CD8-positive, alpha-beta memory T cell (primary cell): ENCODE results near the gene FSD1L. TPM values are rescaled to one million over a fixed set of nuclear protein-coding genes. Genes with fewer than 3 reads are reported as not detected.

Experiments
- CTCF ChIA-PET: fragments of 350-600 bp; sonication (Branson Sonifier 250); formaldehyde crosslinking; loops from one replicate; lab custom pipeline; 2021; ENCODE audit warnings: antibody characterized with exemption; lab: Charles Lee
- POLR2A ChIA-PET: fragments of 350-600 bp; sonication (Branson Sonifier 250); formaldehyde crosslinking; loops from one replicate; lab custom pipeline; 2021; ENCODE audit warnings: antibody characterized with exemption; lab: Charles Lee
- DNase-seq, 5 donors: peaks; one replicate each; pipeline versions ENCODE4 v3.0.0 to v3.0.0-alpha.2; 2020 to 2022; ENCODE audit warnings: mixed read lengths in 1 of 5
- H3K27ac ChIP-seq: one replicate; pipeline ENCODE4 v1.7.0; 2013; ENCODE audit warnings: low read depth, mild to moderate bottlenecking, low read length, moderate library complexity
- H3K27me3 ChIP-seq: 2 replicates; pipeline ENCODE4 v1.7.0; 2013; ENCODE audit warnings: low read length, mild to moderate bottlenecking; ENCODE audit not compliant: insufficient read depth, poor library complexity, severe bottlenecking
- H3K36me3 ChIP-seq: 2 replicates; pipeline ENCODE4 v1.7.0; 2013; ENCODE audit warnings: mild to moderate bottlenecking, low read length, moderate library complexity; ENCODE audit not compliant: insufficient read depth
- H3K4me1 ChIP-seq: 2 replicates; pipeline ENCODE4 v1.7.0; 2013; ENCODE audit warnings: mild to moderate bottlenecking, low read length, moderate library complexity; ENCODE audit not compliant: insufficient read depth
- H3K4me3 ChIP-seq: 2 replicates; pipeline ENCODE4 v1.7.0; 2013; ENCODE audit warnings: mild to moderate bottlenecking, low read length
- H3K9me3 ChIP-seq: 2 replicates; pipeline ENCODE4 v1.7.0; 2013; ENCODE audit warnings: mild to moderate bottlenecking, low read length
- H3K27ac Mint-ChIP-seq, 8 donors: one replicate each; pipeline ENCODE4 v1.8.0; 2020 to 2021; ENCODE audit warnings: mixed read lengths in 8 of 8, mild to moderate bottlenecking in 6 of 8, inconsistent platforms in 3 of 8, moderate library complexity in 3 of 8
- H3K27me3 Mint-ChIP-seq, 2 donors: one replicate each; pipeline ENCODE4 v1.8.0; 2020 to 2021; ENCODE audit warnings: mixed read lengths in 2 of 2, mild to moderate bottlenecking in 1 of 2, moderate library complexity in 1 of 2
- H3K36me3 Mint-ChIP-seq, 3 donors: one replicate each; pipeline ENCODE4 v1.8.0; 2020 to 2021; ENCODE audit warnings: mixed read lengths in 3 of 3, inconsistent platforms in 1 of 3, mild to moderate bottlenecking in 1 of 3
- H3K4me1 Mint-ChIP-seq, 3 donors: one replicate each; pipeline ENCODE4 v1.8.0; 2020 to 2021; ENCODE audit warnings: mixed read lengths in 3 of 3, inconsistent platforms in 1 of 3, mild to moderate bottlenecking in 1 of 3
- H3K4me3 Mint-ChIP-seq, 7 donors: one replicate each; pipeline ENCODE4 v1.8.0; 2020 to 2021; ENCODE audit warnings: mixed read lengths in 7 of 7, mild to moderate bottlenecking in 6 of 7, moderate library complexity in 4 of 7, inconsistent platforms in 2 of 7
- H3K9me3 Mint-ChIP-seq, 5 donors: one replicate each; pipeline ENCODE4 v1.8.0; 2020 to 2022; ENCODE audit warnings: mixed read lengths in 5 of 5, mild to moderate bottlenecking in 3 of 5, moderate library complexity in 2 of 5, inconsistent platforms in 1 of 5
- polyA plus RNA-seq: library from polyadenylated mRNA; unstranded; fragments of 300-500 nt; fragmentation: Illumina TruSeq; gene quantifications from one replicate; pipeline ENCODE4 v1.2.3, GENCODE V29; 2021
- total RNA-seq, 2 experiments: library from RNA; stranded (reverse); gene quantifications; one replicate each; pipeline ENCODE4 v1.2.3, GENCODE V29; 2021

FSD1L gene
- total and polyA plus RNA-seq, 3 experiments from 2014 or later = 0.53 to 4.3 (median 3.8) TPM

DNA sequence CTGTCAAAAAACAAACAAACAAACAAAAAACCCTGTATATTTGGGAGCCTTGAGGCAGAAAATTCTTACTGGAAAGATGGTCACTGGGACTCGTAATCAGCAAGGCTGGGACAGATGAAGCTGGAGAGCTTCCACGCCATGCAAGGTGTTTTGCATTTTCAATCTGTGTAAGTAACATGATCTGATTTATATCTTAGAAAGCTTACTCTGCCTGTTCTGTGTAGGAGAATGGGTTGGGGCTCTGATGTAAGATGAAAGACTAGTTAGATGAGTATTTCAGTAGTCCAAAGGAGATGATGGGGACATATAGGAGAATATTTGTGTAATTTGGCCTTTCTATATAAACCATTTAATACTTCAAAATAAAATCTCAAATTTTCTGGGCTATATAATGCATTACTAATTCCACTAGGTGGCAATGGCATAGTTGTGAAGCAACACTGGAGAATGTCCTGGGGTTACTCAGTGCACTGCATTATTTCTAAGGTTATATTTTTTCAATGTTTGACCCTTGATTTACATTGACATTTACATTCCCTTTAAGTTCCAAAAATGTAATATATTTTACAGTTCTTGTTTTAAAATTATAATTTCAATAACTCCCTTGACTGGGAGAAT, 21.9 kb upstream of the FSD1L start:
- peaks cover 7 to 11% of the 10 kb centered on the region in 2 donors for H3K27me3 Mint-ChIP-seq
- H3K4me3 ChIP-seq = no peak overlapping the region
- no peak for DNase-seq
- no peaks in the 10 kb centered on the region for H3K36me3 Mint-ChIP-seq
- no peak overlapping the region for H3K4me3 Mint-ChIP-seq
- no peak overlapping the region for H3K27ac Mint-ChIP-seq
- H3K9me3 Mint-ChIP-seq = no peaks in the 10 kb centered on the region
- H3K4me1 Mint-ChIP-seq = no peaks in the 10 kb centered on the region
- H3K4me1 ChIP-seq = no peaks in the 10 kb centered on the region
- ChIA-PET POLR2A (no interaction called here), CTCF (interaction anchor here (0.6 kb wide), 1 partner anchor 499 kb away, joined by 3 read pairs; no protein-coding TSS in a partner anchor)
- H3K27ac ChIP-seq = no peak overlapping the region
- no peaks in the 10 kb centered on the region for H3K36me3 ChIP-seq
- no peaks in the 10 kb centered on the region for H3K9me3 ChIP-seq
- no peaks in the 10 kb centered on the region for H3K27me3 ChIP-seq

DNA sequence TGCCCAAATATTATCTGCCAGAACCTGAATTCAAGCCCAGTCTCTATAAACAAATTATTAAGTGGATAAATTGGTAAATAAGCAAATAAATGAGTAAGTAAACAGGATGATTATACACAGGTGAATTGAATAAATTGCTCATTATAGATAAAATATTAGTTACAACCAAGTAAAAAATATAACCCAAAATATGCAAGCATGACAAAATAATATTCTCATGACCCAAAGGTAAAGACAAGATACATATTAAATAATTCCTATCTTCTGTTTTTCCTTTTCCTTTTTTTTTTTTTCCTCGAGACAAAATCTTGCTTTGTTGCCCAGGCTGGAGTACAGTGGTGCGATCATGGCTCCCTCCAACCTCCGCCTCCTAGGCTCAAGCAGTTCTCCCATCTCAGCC, 21.2 kb upstream of the FSD1L start:
- ChIA-PET CTCF (no interaction called here), POLR2A (no interaction called here)

DNA sequence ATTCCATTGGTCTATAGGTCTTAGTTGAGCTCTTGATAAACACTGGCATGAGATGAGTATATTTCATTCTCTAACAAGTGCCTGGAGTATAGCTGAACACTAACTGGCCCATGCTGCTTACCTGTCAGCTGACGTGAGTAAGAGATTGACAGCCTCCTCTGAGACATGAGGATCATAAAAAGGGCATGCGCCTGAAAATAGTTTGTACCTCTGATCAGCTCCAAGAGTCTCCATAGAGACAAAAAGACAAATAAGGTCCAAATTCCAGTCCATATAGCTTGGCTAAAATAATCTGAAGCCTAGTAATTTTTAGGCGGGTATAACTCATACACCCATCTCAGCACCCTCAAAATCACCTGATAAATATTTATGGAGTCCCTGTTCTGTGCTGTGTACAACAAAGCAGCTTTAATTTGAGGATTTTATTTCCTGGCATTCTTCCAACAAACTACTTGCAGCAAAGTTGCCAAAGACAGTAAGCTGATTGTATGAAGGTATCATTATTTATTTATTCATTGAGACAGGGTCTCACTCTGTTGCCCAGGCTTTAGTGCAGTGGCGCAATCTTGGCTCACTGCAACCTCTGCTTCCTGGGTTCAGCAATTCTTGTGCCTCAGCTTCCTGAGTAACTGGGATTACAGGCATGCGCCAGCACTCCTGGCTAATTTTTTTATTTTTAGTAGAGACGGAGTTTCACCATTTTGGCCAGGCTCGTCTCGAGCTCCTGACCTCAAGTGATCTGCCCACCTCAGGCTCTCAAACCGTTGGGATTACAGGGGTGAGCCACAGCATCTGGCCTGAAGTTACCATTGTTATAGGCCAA, 16.2 kb upstream of the FSD1L start:
- peaks cover 12 to 18% of the 10 kb centered on the region in 2 donors for H3K27me3 Mint-ChIP-seq
- POLR2A ChIA-PET = no interaction called here
- H3K36me3 Mint-ChIP-seq = peaks cover 0 to 4% (median 3%) of the 10 kb centered on the region in 3 donors
- CTCF ChIA-PET = interaction anchor here (1.1 kb wide), 1 partner anchor 16 kb away, joined by 4 read pairs; no protein-coding TSS in a partner anchor
- no peak overlapping the region for H3K27ac Mint-ChIP-seq
- H3K4me1 ChIP-seq = no peaks in the 10 kb centered on the region
- H3K4me3 Mint-ChIP-seq = no peak overlapping the region
- H3K9me3 ChIP-seq = no peaks in the 10 kb centered on the region
- H3K36me3 ChIP-seq = no peaks in the 10 kb centered on the region
- no peaks in the 10 kb centered on the region for H3K27me3 ChIP-seq
- no peak for DNase-seq
- no peaks in the 10 kb centered on the region for H3K4me1 Mint-ChIP-seq
- H3K27ac ChIP-seq = no peak overlapping the region
- H3K4me3 ChIP-seq = no peak overlapping the region
- no peaks in the 10 kb centered on the region for H3K9me3 Mint-ChIP-seq

More for the DNA sequence above, 21.2 kb upstream of the FSD1L start:
- no peak overlapping the region for H3K27ac ChIP-seq
- H3K4me1 ChIP-seq = no peaks in the 10 kb centered on the region
- Mint-ChIP-seq H3K36me3 (no peaks in the 10 kb centered on the region), H3K27me3 (peaks cover 7 to 11% of the 10 kb centered on the region in 2 donors), H3K27ac (no peak overlapping the region), H3K9me3 (no peaks in the 10 kb centered on the region), H3K4me3 (no peak overlapping the region), H3K4me1 (no peaks in the 10 kb centered on the region)
- H3K9me3 ChIP-seq = no peaks in the 10 kb centered on the region
- H3K4me3 ChIP-seq = no peak overlapping the region
- no peaks in the 10 kb centered on the region for H3K27me3 ChIP-seq
- no peaks in the 10 kb centered on the region for H3K36me3 ChIP-seq
- no peak for DNase-seq

DNA sequence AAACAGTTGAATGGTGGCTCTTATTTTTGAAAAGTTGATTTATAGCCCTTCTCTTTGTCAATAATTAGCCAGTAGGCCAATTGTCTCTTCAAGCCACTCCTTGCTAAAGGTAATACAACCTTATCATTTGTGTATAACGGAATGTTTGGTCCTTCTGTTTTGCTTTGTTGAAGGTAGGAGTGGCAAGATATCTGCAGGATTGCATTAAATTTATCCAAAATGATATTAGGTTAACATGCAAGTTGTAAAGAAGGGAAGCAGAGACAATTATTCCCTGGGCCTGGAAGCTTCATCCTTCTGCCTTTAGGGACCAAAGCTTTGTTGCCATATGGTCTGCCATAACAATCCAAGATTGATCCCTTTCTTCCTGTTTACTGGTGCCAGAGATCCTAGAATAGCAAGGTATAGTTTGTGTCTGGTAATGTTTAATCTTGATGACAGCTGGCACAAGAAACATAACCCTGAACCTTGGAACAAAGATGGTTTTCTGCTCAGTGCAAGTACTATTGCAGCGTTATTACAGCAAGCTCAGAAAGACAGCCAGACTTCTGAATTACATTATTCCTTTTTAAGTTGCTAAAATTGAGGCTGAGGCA, 15.5 kb upstream of the FSD1L start:
- no peak for DNase-seq
- H3K27me3 ChIP-seq = no peaks in the 10 kb centered on the region
- no peaks in the 10 kb centered on the region for H3K4me1 Mint-ChIP-seq
- ChIA-PET CTCF (interaction anchor here (1.1 kb wide), 1 partner anchor 17 kb away, joined by 4 read pairs; no protein-coding TSS in a partner anchor), POLR2A (no interaction called here)
- H3K27ac Mint-ChIP-seq = no peak overlapping the region
- no peak overlapping the region for H3K27ac ChIP-seq
- H3K9me3 ChIP-seq = no peaks in the 10 kb centered on the region
- no peaks in the 10 kb centered on the region for H3K4me1 ChIP-seq
- no peaks in the 10 kb centered on the region for H3K9me3 Mint-ChIP-seq
- no peak overlapping the region for H3K4me3 Mint-ChIP-seq
- H3K27me3 Mint-ChIP-seq = peaks cover 12 to 18% of the 10 kb centered on the region in 2 donors
- H3K4me3 ChIP-seq = no peak overlapping the region
- H3K36me3 Mint-ChIP-seq = peaks cover 0 to 4% (median 3%) of the 10 kb centered on the region in 3 donors
- no peaks in the 10 kb centered on the region for H3K36me3 ChIP-seq

DNA sequence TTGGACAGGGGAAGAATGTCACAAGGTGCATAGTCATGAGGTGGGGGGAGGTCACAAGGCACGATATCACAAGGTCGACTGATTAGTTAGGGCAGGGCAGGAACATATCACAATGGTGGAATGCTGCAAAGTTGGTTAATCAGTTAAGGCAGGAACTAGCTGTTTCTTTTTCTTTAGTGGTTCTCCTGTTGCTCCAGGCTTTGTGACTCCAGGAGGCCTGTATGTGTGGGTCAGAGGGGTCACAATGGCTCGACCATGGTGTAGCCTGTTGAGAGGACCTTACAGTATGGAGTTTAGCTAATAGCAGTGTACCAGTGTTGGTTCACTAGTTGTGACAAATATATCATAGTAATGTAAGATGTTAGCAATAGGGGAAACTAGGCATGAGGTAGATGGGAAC, 12.4 kb upstream of the FSD1L start:
- ChIA-PET POLR2A (no interaction called here), CTCF (no interaction called here)
- peaks cover 0 to 4% (median 3%) of the 10 kb centered on the region in 3 donors for H3K36me3 Mint-ChIP-seq
- no peak overlapping the region for H3K27ac Mint-ChIP-seq
- Histone ChIP-seq H3K36me3 (no peaks in the 10 kb centered on the region), H3K4me1 (no peaks in the 10 kb centered on the region), H3K4me3 (no peak overlapping the region), H3K27ac (no peak overlapping the region), H3K9me3 (no peaks in the 10 kb centered on the region), H3K27me3 (no peaks in the 10 kb centered on the region)
- H3K9me3 Mint-ChIP-seq = no peaks in the 10 kb centered on the region
- no peak for DNase-seq
- H3K27me3 Mint-ChIP-seq = peaks cover 7 to 14% of the 10 kb centered on the region in 2 donors
- no peaks in the 10 kb centered on the region for H3K4me1 Mint-ChIP-seq
- H3K4me3 Mint-ChIP-seq = no peak overlapping the region

DNA sequence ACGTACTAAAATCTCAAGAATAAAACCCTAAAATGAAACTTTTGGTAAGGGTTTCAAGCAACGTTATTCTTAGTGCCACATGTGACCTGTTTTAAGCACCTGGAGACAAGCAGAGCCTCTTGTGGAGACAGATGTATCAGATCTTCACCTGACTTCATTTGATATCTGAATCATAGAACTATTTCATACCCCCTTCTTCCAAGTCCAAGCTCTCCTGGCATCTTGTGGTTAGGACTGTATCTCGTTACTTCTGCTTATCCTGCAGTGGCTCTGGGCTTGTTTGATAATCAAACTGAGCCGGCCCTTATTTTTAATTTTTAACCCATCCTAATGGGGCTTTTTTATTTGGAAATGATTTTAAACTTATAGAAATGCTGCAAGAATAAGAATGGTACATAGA, 11.1 kb upstream of the FSD1L start:
- Mint-ChIP-seq H3K4me3 (no peak overlapping the region), H3K4me1 (no peaks in the 10 kb centered on the region), H3K36me3 (peaks cover 0 to 4% (median 3%) of the 10 kb centered on the region in 3 donors), H3K27ac (no peak overlapping the region), H3K27me3 (peaks cover 7 to 11% of the 10 kb centered on the region in 2 donors), H3K9me3 (no peaks in the 10 kb centered on the region)
- no peak overlapping the region for H3K27ac ChIP-seq
- no peaks in the 10 kb centered on the region for H3K9me3 ChIP-seq
- DNase-seq = no peak
- H3K27me3 ChIP-seq = no peaks in the 10 kb centered on the region
- POLR2A ChIA-PET = no interaction called here
- no peak overlapping the region for H3K4me3 ChIP-seq
- H3K4me1 ChIP-seq = no peaks in the 10 kb centered on the region
- no peaks in the 10 kb centered on the region for H3K36me3 ChIP-seq
- CTCF ChIA-PET = no interaction called here

DNA sequence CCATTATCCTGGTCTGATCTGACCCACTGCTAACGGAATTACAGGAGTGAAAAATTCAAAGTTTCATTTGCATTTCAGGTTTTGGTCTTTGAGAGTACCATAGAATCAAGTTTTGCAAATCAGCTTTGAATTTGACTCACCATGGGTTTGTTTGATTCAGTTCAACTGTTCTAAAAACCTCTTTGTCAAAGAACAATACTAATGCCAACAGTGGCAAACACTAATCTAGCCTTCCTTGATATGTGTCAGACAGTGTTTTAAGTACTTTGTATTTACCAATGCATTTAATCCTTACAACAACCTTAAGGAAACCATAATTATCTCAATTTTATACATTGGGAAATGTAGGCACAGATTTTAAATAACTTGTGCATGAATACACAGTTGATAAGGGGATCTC, 10.1 kb upstream of the FSD1L start:
- ChIA-PET CTCF (no interaction called here), POLR2A (no interaction called here)
- no peaks in the 10 kb centered on the region for H3K27me3 ChIP-seq
- H3K36me3 Mint-ChIP-seq = peaks cover 0 to 4% (median 3%) of the 10 kb centered on the region in 3 donors
- H3K9me3 Mint-ChIP-seq = no peaks in the 10 kb centered on the region
- no peak overlapping the region for H3K4me3 Mint-ChIP-seq
- H3K27ac Mint-ChIP-seq = no peak overlapping the region
- H3K27me3 Mint-ChIP-seq = peaks cover 4 to 7% of the 10 kb centered on the region in 2 donors
- no peaks in the 10 kb centered on the region for H3K36me3 ChIP-seq
- H3K9me3 ChIP-seq = no peaks in the 10 kb centered on the region
- no peaks in the 10 kb centered on the region for H3K4me1 ChIP-seq
- DNase-seq = no peak
- no peaks in the 10 kb centered on the region for H3K4me1 Mint-ChIP-seq
- H3K4me3 ChIP-seq = no peak overlapping the region
- H3K27ac ChIP-seq = no peak overlapping the region
